ENCODE results near the gene TRPV4.

- no peak for TF ChIP-seq CTCF (IDR thresholded peaks at IDR 0.05; ENCODE audit: low read depth, low read length)
- TF ChIP-seq POLR2A (IDR thresholded peaks at IDR 0.05; ENCODE audit: extremely low read depth, insufficient read length), result no peak
- no peak for TF ChIP-seq MAX (IDR thresholded peaks at IDR 0.05; ENCODE audit: low read depth, low read length)
- TF ChIP-seq MYC (IDR thresholded peaks at IDR 0.05; ENCODE audit: low read depth, low read length), result no peak
Observed at GRCh38 chr12:109824731-109825130, 8.5 kb downstream of the TRPV4 start.

Measured in NB4 (cell line).